Right hindlimb (tissue), 1 donor: Measurements from ENCODE around the gene KIAA1755.

Experiments used
- DNase-seq: peaks from one replicate; pipeline ENCODE4 v3.0.0-alpha.2; 2018

Gene KIAA1755

GRCh38 chr20:38162878-38163875 is 97.4 kb downstream of the KIAA1755 start:
- no peak for DNase-seq

GRCh38 chr20:38162149-38162548 is 98.4 kb downstream of the KIAA1755 start:
- no peak for DNase-seq

GRCh38 chr20:38161412-38161774 is 99.1 kb downstream of the KIAA1755 start:
- DNase-seq = no peak
